Upper lobe of left lung (tissue), 6 donors: ENCODE measurements around the gene ST8SIA5. TPM values are rescaled to one million over a fixed set of nuclear protein-coding genes. Genes with fewer than 3 reads are reported as not detected.

Experiments
- ATAC-seq, 2 donors: fragments of 200-7000 bp; cut with Tn5 transposase; one replicate each; pipeline ENCODE4 v1.9.1; 2022; ENCODE audit warnings: mild to moderate bottlenecking in 2 of 2, moderate library complexity in 2 of 2; ENCODE audit not compliant: low FRiP score in 2 of 2
- DNase-seq, 2 donors: peaks; one replicate each; pipeline ENCODE4 v3.0.0-alpha.2; 2019 to 2020
- H3K27ac ChIP-seq, 4 donors: fragments of 200-600 bp; sonication (generic); one replicate each; pipeline ENCODE4 v1.5.1; 2016 to 2019
- H3K27me3 ChIP-seq, 4 donors: fragments of 200-600 bp; sonication (generic); one replicate each; pipeline ENCODE4 v1.5.1; 2017 to 2019
- H3K36me3 ChIP-seq, 4 donors: fragments of 200-600 bp; sonication (generic); one replicate each; pipeline ENCODE4 v1.5.1; 2016 to 2019
- H3K4me1 ChIP-seq, 4 donors: fragments of 200-600 bp; sonication (generic); one replicate each; pipeline ENCODE4 v1.5.1; 2018 to 2019
- H3K4me3 ChIP-seq, 4 donors: fragments of 200-600 bp; sonication (generic); one replicate each; pipeline ENCODE4 v1.5.1; 2017 to 2019; ENCODE audit warnings: mild to moderate bottlenecking in 2 of 4, moderate library complexity in 1 of 4
- H3K9me3 ChIP-seq, 4 donors: fragments of 200-600 bp; sonication (generic); one replicate each; pipeline ENCODE4 v1.5.1; 2018 to 2019
- EP300 ChIP-seq, 4 donors: sonication (generic); formaldehyde crosslinking; IDR thresholded peaks; one replicate each; pipeline ENCODE4 v1.5.1; 2017; ENCODE audit warnings: antibody characterized with exemption in 4 of 4, control low read depth in 2 of 4
- POLR2A ChIP-seq, 4 donors: fragments of 450-650 bp; IDR thresholded peaks; one replicate each; pipeline ENCODE4 v1.5.1; 2016 to 2017; ENCODE audit warnings: antibody characterized with exemption in 4 of 4, mild to moderate bottlenecking in 2 of 4
- POLR2AphosphoS5 ChIP-seq, 2 donors: sonication (generic); formaldehyde crosslinking; IDR thresholded peaks; one replicate each; pipeline ENCODE4 v1.5.1; 2017; ENCODE audit warnings: antibody characterized with exemption in 2 of 2
- WGBS, 2 donors: methylation state at CpG; one replicate each; pipeline ENCODE4 v1.1.5; 2017 to 2018; 5-methylcytosine and 5-hydroxymethylcytosine counted together
- total RNA-seq, 6 donors: library from RNA; depleted of rRNA in 4 of 6; stranded (reverse); fragments of >200 nt in 4 of 6; gene quantifications; one replicate each; pipeline versions ENCODE4 v1.1.0 to v1.2.1, GENCODE V29; 2016 to 2021
- TF ChIP-seq, protein P1 (sequence below), 6 experiments: fragments of 450-650 bp in 4 of 6; fragments of 200-600 bp in 2 of 6; sonication (generic) in 2 of 6; IDR thresholded peaks; one replicate each; pipeline ENCODE4 v1.5.1; 2016 to 2019; ENCODE audit warnings: antibody characterized with exemption in 6 of 6
- donor health status: DM: no; HTN: no; CAD: no; lungs with moderate emphysema.
- donor health status: DM: no; HTN: yes; CAD: no; lungs with severe emphysema.

Gene ST8SIA5
- total RNA-seq, 6 donors from 2014 or later: 0.30 to 0.74 (median 0.50) TPM; not detected in 2

DNA sequence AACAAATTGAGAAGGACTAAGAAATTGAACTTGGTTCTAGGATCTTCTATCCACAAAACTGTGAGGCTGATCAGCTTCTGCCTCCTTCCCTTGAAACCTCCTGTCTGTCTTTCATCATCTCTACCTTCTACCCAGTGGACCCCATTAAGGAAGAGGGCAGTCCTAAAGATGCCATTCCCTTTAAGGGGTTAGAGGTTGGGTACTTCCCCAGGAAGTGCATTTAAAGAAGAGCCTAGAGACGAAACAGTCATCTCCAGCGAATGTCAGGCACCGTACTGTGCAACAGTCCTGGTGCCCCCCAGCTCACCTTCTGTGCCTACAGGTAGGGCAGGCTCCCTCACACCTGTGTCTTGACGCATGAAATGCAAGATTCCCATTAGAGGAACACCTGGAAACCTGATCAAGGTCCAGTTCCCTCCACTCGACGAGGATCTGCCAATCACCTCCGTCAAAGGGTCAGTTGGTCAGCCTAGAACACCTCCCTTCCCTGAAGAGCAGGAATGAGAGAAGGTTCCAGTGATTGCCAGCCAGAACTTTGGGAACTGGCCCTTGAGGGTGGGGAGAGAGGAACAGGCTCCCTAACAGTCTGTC, 120.7 kb downstream of the ST8SIA5 start:
- Histone ChIP-seq H3K27me3 (no peaks in the 10 kb centered on the region), H3K27ac (no peak overlapping the region), H3K9me3 (no peaks in the 10 kb centered on the region), H3K4me3 (no peak overlapping the region), H3K36me3 (no peaks in the 10 kb centered on the region), H3K4me1 (no peaks in the 10 kb centered on the region)
- DNase-seq: no peak
- TF ChIP-seq EP300 (IDR thresholded peaks at IDR 0.05) (no peak), POLR2AphosphoS5 (IDR thresholded peaks at IDR 0.05) (no peak), POLR2A (IDR thresholded peaks at IDR 0.05) (no peak)
- TF ChIP-seq, protein P1, sequence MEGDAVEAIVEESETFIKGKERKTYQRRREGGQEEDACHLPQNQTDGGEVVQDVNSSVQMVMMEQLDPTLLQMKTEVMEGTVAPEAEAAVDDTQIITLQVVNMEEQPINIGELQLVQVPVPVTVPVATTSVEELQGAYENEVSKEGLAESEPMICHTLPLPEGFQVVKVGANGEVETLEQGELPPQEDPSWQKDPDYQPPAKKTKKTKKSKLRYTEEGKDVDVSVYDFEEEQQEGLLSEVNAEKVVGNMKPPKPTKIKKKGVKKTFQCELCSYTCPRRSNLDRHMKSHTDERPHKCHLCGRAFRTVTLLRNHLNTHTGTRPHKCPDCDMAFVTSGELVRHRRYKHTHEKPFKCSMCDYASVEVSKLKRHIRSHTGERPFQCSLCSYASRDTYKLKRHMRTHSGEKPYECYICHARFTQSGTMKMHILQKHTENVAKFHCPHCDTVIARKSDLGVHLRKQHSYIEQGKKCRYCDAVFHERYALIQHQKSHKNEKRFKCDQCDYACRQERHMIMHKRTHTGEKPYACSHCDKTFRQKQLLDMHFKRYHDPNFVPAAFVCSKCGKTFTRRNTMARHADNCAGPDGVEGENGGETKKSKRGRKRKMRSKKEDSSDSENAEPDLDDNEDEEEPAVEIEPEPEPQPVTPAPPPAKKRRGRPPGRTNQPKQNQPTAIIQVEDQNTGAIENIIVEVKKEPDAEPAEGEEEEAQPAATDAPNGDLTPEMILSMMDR (IDR thresholded peaks at IDR 0.05): no peak
- no peak for ATAC-seq
- WGBS, 2 donors: 83 to 88% methylated on average over 7 of the region's 7 CpGs

DNA sequence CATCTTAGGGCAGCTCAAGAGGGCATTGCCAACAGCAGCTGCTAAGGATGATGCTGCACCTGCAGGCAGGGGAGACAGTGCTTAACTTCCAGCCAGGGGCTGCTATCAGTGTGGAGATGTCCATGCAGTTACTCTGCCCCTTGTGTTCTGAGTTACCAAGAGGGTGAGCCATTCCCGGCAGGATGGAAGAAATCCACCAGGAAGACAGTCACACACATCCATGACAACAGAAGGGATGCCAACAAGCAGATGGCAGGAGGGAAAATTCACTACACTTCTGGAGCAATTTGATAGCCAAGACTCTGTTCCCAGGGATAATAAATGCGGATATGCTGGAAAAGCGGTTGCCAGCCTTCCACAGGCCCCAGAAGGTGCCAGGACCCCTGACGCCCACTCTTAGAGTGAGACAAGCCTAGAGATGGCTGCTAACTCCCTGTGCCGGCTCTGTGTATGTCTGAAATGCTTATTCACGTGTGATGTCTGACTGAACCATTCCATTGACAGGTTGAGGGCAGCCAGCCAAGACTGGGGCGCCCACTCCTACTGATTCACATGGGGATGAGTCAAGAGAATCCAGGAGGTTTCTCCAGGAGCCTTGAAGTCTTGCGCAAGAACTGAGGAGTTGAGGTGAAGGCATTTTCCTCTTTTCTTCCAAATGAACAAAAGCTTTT, 124.3 kb downstream of the ST8SIA5 start:
- H3K9me3 ChIP-seq: no peaks in the 10 kb centered on the region

DNA sequence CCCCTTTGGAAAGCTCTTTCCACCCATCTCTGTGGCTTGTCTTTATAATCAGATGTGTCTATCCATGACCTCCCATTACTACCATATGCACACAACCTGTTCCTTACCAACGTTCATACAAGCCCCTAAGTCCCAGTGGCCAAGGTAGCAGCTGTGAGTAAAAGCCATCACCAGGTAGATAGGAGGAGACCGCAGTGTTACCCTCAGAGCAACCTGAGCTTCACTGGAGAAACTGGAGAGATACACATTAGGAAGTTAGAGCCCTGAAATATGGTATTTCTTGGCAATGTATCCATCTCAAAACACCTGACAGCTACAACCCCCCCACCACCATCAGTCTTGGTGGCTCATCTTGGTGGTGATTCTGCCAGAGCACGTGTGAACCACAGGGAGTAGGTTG, 125.9 kb downstream of the ST8SIA5 start:
- no peaks in the 10 kb centered on the region for H3K4me1 ChIP-seq
- DNase-seq (no peak), ATAC-seq (no peak)
- H3K36me3 ChIP-seq: no peaks in the 10 kb centered on the region
- TF ChIP-seq POLR2AphosphoS5 (IDR thresholded peaks at IDR 0.05): no peak
- TF ChIP-seq EP300 (IDR thresholded peaks at IDR 0.05): no peak
- TF ChIP-seq POLR2A (IDR thresholded peaks at IDR 0.05): no peak
- TF ChIP-seq, protein P1 (IDR thresholded peaks at IDR 0.05): no peak
- H3K27me3 ChIP-seq: no peaks in the 10 kb centered on the region
- no peak overlapping the region for H3K27ac ChIP-seq
- WGBS, 2 donors: 86 to 90% methylated on average over 3 of the region's 3 CpGs
- H3K4me3 ChIP-seq: no peak overlapping the region
- H3K9me3 ChIP-seq: no peaks in the 10 kb centered on the region

More for the DNA sequence above, 124.3 kb downstream of the ST8SIA5 start:
- no peak for ATAC-seq
- Histone ChIP-seq H3K36me3 (no peaks in the 10 kb centered on the region), H3K4me3 (no peak overlapping the region), H3K27me3 (no peaks in the 10 kb centered on the region), H3K4me1 (no peaks in the 10 kb centered on the region), H3K27ac (no peak overlapping the region)
- DNase-seq: no peak
- WGBS, 2 donors: 88 to 90% methylated on average over 7 to 8 of the region's 8 CpGs
- TF ChIP-seq, protein P1 (IDR thresholded peaks at IDR 0.05): no peak
- TF ChIP-seq POLR2A (IDR thresholded peaks at IDR 0.05) (no peak), EP300 (IDR thresholded peaks at IDR 0.05) (no peak), POLR2AphosphoS5 (IDR thresholded peaks at IDR 0.05) (no peak)

- H3K27ac ChIP-seq: no peak overlapping the region
Measured at GRCh38 chr18:46630160-46630559, 126.7 kb downstream of the ST8SIA5 start.

More at GRCh38 chr18:46630160-46630559, 126.7 kb downstream of the ST8SIA5 start:
- no peak overlapping the region for H3K4me3 ChIP-seq
- TF ChIP-seq POLR2A (IDR thresholded peaks at IDR 0.05): no peak
- TF ChIP-seq POLR2AphosphoS5 (IDR thresholded peaks at IDR 0.05): no peak
- TF ChIP-seq EP300 (IDR thresholded peaks at IDR 0.05): no peak
- TF ChIP-seq, protein P1 (IDR thresholded peaks at IDR 0.05): no peak
- no peak for DNase-seq
- ATAC-seq: no peak
- no peaks in the 10 kb centered on the region for H3K27me3 ChIP-seq
- no peaks in the 10 kb centered on the region for H3K9me3 ChIP-seq
- no peaks in the 10 kb centered on the region for H3K4me1 ChIP-seq
- no peaks in the 10 kb centered on the region for H3K36me3 ChIP-seq
- 74 to 84% methylated on average over 4 of the region's 4 CpGs for WGBS, 2 donors
